Spleen (tissue), 7 donors: ENCODE data around the gene DRC3.

Experiments
- CTCF ChIP-seq, 11 experiments: fragments of 200-600 bp in 7 of 11; fragments of 450-650 bp in 4 of 11; sonication (generic) in 4 of 11; IDR thresholded peaks in 8 of 11; conservative IDR thresholded peaks in 3 of 11; 1 replicate in 7 of 11; 2 replicates in 4 of 11; pipeline versions ENCODE4 v1.4.0 to v1.8.0; 2016 to 2021; ENCODE audit warnings: antibody characterized with exemption in 11 of 11, inconsistent platforms in 4 of 11, mild to moderate bottlenecking in 1 of 11
- POLR2A ChIP-seq, 3 donors: fragments of 450-650 bp; IDR thresholded peaks; one replicate each; pipeline ENCODE4 v1.5.1; 2017; ENCODE audit warnings: antibody characterized with exemption in 3 of 3, mild to moderate bottlenecking in 1 of 3
- POLR2AphosphoS5 ChIP-seq, 3 donors: sonication (generic); formaldehyde crosslinking; IDR thresholded peaks; one replicate each; pipeline ENCODE4 v1.5.1; 2017; ENCODE audit warnings: antibody characterized with exemption in 3 of 3
- donor health status: DM: no; HTN: no; CAD: no; lungs with moderate emphysema.
- donor health status: DM: no; HTN: no; CAD: no.
- donor health status: DM: no; HTN: no; CAD: no.

GRCh38 chr17:18043491-18043890, 70.8 kb downstream of the DRC3 start:
- TF ChIP-seq CTCF (IDR thresholded peaks at IDR 0.05 in 8 of 11, conservative IDR thresholded peaks at IDR 0.05 in 3 of 11) (no peak), POLR2A (IDR thresholded peaks at IDR 0.05) (no peak), POLR2AphosphoS5 (IDR thresholded peaks at IDR 0.05) (no peak)
